WTC11 (cell line): Measurements from ENCODE around the gene ZCWPW1. TPM values are rescaled to one million over a fixed set of nuclear protein-coding genes. Genes with fewer than 3 reads are reported as not detected.

Source experiments
- ATAC-seq: fragments of 200-7000 bp; cut with Tn5 transposase; 2 replicates; pipeline ENCODE4 v1.10.0; 2021; ENCODE audit warnings: mild to moderate bottlenecking, moderate library complexity
- CTCF ChIA-PET: fragments of 300-600 bp; sonication (Branson Sonifier 250); formaldehyde crosslinking; loops from one replicate; lab custom pipeline; 2021; ENCODE audit warnings: antibody characterized with exemption; lab: Charles Lee
- POLR2A ChIA-PET: fragments of 350-600 bp; sonication (Branson Sonifier 250); formaldehyde crosslinking; loops from one replicate; lab custom pipeline; 2021; ENCODE audit warnings: antibody characterized with exemption; lab: Charles Lee
- DNase-seq: peaks from one replicate; pipeline ENCODE4 v3.0.0; 2021; ENCODE audit warnings: low spot score
- H3K27ac Mint-ChIP-seq: 2 replicates; pipeline ENCODE4 v1.8.0; 2021; ENCODE audit warnings: mixed read lengths
- H3K27me3 Mint-ChIP-seq: 2 replicates; pipeline ENCODE4 v1.8.0; 2021; ENCODE audit warnings: low read depth, mild to moderate bottlenecking, moderate library complexity, mixed read lengths
- H3K36me3 Mint-ChIP-seq: 2 replicates; pipeline ENCODE4 v1.8.0; 2021; ENCODE audit warnings: mixed read lengths
- H3K4me1 Mint-ChIP-seq: 2 replicates; pipeline ENCODE4 v1.8.0; 2022; ENCODE audit warnings: mixed read lengths
- H3K4me3 Mint-ChIP-seq: 2 replicates; pipeline ENCODE4 v1.8.0; 2021; ENCODE audit warnings: mild to moderate bottlenecking, moderate library complexity, mixed read lengths
- H3K9me3 Mint-ChIP-seq: 2 replicates; pipeline ENCODE4 v1.8.0; 2021; ENCODE audit warnings: mixed read lengths
- ETV6 ChIP-seq: sonication (generic); formaldehyde crosslinking; IDR thresholded peaks from 2 replicates; pipeline ENCODE4 v1.8.1; 2022; ENCODE audit warnings: mild to moderate bottlenecking, missing genetic modification reagents
- FOXP1 ChIP-seq: sonication (generic); formaldehyde crosslinking; IDR thresholded peaks from 2 replicates; pipeline ENCODE4 v1.8.0; 2022; ENCODE audit warnings: missing genetic modification reagents, mild to moderate bottlenecking, moderate library complexity, borderline replicate concordance
- GABPB1 ChIP-seq: sonication (generic); formaldehyde crosslinking; IDR thresholded peaks from 2 replicates; pipeline ENCODE4 v1.8.1; 2023; ENCODE audit warnings: mild to moderate bottlenecking, missing genetic modification reagents
- GRHL2 ChIP-seq: fragments of 250-450 bp; sonication (Bioruptor Pico); IDR thresholded peaks from 2 replicates; pipeline ENCODE4 v1.8.0; 2022; ENCODE audit warnings: mild to moderate bottlenecking, moderate library complexity; ENCODE audit not compliant: insufficient replicate concordance, severe bottlenecking
- IRF2 ChIP-seq: sonication (generic); formaldehyde crosslinking; IDR thresholded peaks from 2 replicates; pipeline ENCODE4 v1.8.0; 2022; ENCODE audit warnings: low read depth, missing genetic modification reagents, borderline replicate concordance
- MXD4 ChIP-seq: fragments of 250-450 bp; sonication (Bioruptor Pico); IDR thresholded peaks from 2 replicates; pipeline ENCODE4 v1.8.0; 2021; ENCODE audit warnings: mild to moderate bottlenecking, moderate library complexity, borderline replicate concordance
- MYBL2 ChIP-seq: sonication (generic); formaldehyde crosslinking; IDR thresholded peaks from 2 replicates; pipeline ENCODE4 v1.8.1; 2023; ENCODE audit warnings: mild to moderate bottlenecking, moderate library complexity, missing genetic modification reagents
- NFE2L1 ChIP-seq: sonication (generic); formaldehyde crosslinking; IDR thresholded peaks from 2 replicates; pipeline ENCODE4 v1.8.1; 2023; ENCODE audit warnings: missing genetic modification reagents
- TP53 ChIP-seq: sonication (generic); formaldehyde crosslinking; IDR thresholded peaks from 2 replicates; pipeline ENCODE4 v1.8.1; 2023; ENCODE audit warnings: mild to moderate bottlenecking, missing genetic modification reagents
- ZNF121 ChIP-seq: sonication (generic); formaldehyde crosslinking; IDR thresholded peaks from 2 replicates; pipeline ENCODE4 v1.8.0; 2023; ENCODE audit warnings: missing genetic modification reagents
- ZNF232 ChIP-seq: sonication (generic); formaldehyde crosslinking; IDR thresholded peaks from 2 replicates; pipeline ENCODE4 v1.8.0; 2022; ENCODE audit warnings: mild to moderate bottlenecking, missing genetic modification reagents
- ZNF263 ChIP-seq: sonication (generic); formaldehyde crosslinking; IDR thresholded peaks from 2 replicates; pipeline ENCODE4 v1.8.1; 2022; ENCODE audit warnings: low read depth, mild to moderate bottlenecking, moderate library complexity, missing genetic modification reagents
- ZNF423 ChIP-seq: fragments of 250-450 bp; sonication (Bioruptor Pico); IDR thresholded peaks from 2 replicates; pipeline ENCODE4 v2.1.2; 2022; ENCODE audit warnings: mild to moderate bottlenecking, moderate library complexity
- total RNA-seq: library from RNA; stranded (reverse); gene quantifications from 3 replicates; pipeline ENCODE4 v1.2.3, GENCODE V29; 2021
- TF ChIP-seq, protein P1 (sequence below): sonication (generic); formaldehyde crosslinking; IDR thresholded peaks from 2 replicates; pipeline ENCODE4 v1.8.1; 2023; ENCODE audit warnings: mild to moderate bottlenecking, moderate library complexity, missing genetic modification reagents
- TF ChIP-seq, protein P2 (sequence below): sonication (generic); formaldehyde crosslinking; IDR thresholded peaks from 2 replicates; pipeline ENCODE4 v1.8.0; 2022; ENCODE audit warnings: mild to moderate bottlenecking, missing genetic modification reagents
- TF ChIP-seq, protein P3 (sequence below): sonication (generic); formaldehyde crosslinking; IDR thresholded peaks from 2 replicates; pipeline ENCODE4 v1.8.1; 2022; ENCODE audit warnings: low read depth, missing genetic modification reagents, borderline replicate concordance
- TF ChIP-seq, protein P4 (sequence below): sonication (generic); formaldehyde crosslinking; IDR thresholded peaks from 2 replicates; pipeline ENCODE4 v1.8.1; 2023; ENCODE audit warnings: mild to moderate bottlenecking, missing genetic modification reagents, borderline replicate concordance
- TF ChIP-seq, protein P5 (sequence below): fragments of 200-600 bp; IDR thresholded peaks from 2 replicates; pipeline ENCODE4 v1.8.0; 2022; ENCODE audit warnings: antibody characterized with exemption
- TF ChIP-seq, protein P6 (sequence below): sonication (generic); formaldehyde crosslinking; IDR thresholded peaks from 2 replicates; pipeline ENCODE4 v1.8.0; 2022; ENCODE audit warnings: mild to moderate bottlenecking, missing genetic modification reagents

The ZCWPW1 gene
- total RNA-seq, 1 experiment from 2014 or later: 1.4 TPM

DNA sequence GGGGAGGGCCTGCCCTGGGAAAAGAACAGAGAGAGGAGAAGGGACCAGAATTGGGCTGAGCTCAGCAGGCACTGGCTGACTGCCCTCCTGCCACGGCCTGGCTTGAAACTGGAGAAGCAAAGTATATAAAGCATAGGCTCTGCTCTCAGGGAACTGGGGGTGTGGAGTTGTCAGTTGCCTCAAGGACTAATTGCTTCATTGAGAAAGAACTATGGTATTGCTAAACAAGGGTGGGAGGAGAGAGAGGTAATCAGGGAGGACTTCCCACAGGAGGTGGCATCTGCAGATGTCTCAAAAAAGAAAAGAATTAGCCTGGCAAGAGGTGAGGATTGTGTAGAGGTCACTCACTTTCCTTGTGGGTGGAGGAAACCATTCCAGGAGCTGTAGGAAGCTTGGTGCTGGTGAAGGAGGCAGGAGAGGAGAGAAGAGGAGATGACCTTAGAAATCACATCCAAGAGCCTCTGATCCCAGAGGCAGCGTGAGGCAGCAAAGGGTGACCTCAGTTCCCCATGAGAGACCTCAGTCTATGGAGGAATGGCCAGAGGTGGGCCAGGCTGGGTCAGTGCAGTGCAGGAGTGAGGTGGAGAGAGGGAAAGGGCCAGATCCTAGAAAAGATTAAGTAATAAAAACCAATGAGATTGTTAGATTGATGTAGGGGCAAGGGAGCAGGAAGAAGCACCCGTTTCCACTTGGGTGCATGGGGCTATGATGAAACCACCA is 68.2 kb downstream of the ZCWPW1 start (continued):
- TF ChIP-seq, protein P1, sequence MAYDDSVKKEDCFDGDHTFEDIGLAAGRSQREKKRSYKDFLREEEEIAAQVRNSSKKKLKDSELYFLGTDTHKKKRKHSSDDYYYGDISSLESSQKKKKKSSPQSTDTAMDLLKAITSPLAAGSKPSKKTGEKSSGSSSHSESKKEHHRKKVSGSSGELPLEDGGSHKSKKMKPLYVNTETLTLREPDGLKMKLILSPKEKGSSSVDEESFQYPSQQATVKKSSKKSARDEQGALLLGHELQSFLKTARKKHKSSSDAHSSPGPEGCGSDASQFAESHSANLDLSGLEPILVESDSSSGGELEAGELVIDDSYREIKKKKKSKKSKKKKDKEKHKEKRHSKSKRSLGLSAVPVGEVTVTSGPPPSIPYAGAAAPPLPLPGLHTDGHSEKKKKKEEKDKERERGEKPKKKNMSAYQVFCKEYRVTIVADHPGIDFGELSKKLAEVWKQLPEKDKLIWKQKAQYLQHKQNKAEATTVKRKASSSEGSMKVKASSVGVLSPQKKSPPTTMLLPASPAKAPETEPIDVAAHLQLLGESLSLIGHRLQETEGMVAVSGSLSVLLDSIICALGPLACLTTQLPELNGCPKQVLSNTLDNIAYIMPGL (CRISPR knock-in tag): no peak
- TF ChIP-seq ZNF121 (CRISPR knock-in tag) (no peak), IRF2 (CRISPR knock-in tag) (no peak), ZNF263 (CRISPR knock-in tag) (no peak), FOXP1 (CRISPR knock-in tag) (no peak), TP53 (CRISPR knock-in tag) (no peak)
- TF ChIP-seq, protein P2, sequence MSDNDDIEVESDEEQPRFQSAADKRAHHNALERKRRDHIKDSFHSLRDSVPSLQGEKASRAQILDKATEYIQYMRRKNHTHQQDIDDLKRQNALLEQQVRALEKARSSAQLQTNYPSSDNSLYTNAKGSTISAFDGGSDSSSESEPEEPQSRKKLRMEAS (CRISPR knock-in tag): no peak

DNA sequence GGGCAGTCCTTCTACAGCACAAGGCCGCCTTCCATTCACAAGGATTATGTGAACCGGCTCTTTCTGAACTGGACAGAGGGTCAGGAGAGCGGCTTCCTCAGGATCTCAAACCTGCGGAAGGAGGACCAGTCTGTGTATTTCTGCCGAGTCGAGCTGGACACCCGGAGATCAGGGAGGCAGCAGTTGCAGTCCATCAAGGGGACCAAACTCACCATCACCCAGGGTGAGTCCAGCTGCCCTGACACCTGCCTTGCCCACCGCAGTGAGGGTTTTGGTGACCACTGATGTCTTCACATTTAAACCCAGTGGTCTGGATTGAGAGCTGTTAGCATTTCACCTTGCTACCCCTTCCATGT is 69.7 kb downstream of the ZCWPW1 start:
- CTCF ChIA-PET: interaction anchor here (1.4 kb wide), 1 partner anchor 49 kb away, joined by 4 read pairs; no protein-coding TSS in a partner anchor
- POLR2A ChIA-PET: no interaction called here
- no peaks in the 10 kb centered on the region for H3K4me1 Mint-ChIP-seq
- no peak for TF ChIP-seq MXD4 (CRISPR knock-in tag)
- TF ChIP-seq, protein P3, sequence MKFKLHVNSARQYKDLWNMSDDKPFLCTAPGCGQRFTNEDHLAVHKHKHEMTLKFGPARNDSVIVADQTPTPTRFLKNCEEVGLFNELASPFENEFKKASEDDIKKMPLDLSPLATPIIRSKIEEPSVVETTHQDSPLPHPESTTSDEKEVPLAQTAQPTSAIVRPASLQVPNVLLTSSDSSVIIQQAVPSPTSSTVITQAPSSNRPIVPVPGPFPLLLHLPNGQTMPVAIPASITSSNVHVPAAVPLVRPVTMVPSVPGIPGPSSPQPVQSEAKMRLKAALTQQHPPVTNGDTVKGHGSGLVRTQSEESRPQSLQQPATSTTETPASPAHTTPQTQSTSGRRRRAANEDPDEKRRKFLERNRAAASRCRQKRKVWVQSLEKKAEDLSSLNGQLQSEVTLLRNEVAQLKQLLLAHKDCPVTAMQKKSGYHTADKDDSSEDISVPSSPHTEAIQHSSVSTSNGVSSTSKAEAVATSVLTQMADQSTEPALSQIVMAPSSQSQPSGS (CRISPR knock-in tag): no peak
- no peak for TF ChIP-seq GRHL2 (CRISPR knock-in tag)
- TF ChIP-seq ZNF232 (CRISPR knock-in tag): no peak
- TF ChIP-seq, protein P4, sequence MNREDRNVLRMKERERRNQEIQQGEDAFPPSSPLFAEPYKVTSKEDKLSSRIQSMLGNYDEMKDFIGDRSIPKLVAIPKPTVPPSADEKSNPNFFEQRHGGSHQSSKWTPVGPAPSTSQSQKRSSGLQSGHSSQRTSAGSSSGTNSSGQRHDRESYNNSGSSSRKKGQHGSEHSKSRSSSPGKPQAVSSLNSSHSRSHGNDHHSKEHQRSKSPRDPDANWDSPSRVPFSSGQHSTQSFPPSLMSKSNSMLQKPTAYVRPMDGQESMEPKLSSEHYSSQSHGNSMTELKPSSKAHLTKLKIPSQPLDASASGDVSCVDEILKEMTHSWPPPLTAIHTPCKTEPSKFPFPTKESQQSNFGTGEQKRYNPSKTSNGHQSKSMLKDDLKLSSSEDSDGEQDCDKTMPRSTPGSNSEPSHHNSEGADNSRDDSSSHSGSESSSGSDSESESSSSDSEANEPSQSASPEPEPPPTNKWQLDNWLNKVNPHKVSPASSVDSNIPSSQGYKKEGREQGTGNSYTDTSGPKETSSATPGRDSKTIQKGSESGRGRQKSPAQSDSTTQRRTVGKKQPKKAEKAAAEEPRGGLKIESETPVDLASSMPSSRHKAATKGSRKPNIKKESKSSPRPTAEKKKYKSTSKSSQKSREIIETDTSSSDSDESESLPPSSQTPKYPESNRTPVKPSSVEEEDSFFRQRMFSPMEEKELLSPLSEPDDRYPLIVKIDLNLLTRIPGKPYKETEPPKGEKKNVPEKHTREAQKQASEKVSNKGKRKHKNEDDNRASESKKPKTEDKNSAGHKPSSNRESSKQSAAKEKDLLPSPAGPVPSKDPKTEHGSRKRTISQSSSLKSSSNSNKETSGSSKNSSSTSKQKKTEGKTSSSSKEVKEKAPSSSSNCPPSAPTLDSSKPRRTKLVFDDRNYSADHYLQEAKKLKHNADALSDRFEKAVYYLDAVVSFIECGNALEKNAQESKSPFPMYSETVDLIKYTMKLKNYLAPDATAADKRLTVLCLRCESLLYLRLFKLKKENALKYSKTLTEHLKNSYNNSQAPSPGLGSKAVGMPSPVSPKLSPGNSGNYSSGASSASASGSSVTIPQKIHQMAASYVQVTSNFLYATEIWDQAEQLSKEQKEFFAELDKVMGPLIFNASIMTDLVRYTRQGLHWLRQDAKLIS (CRISPR knock-in tag): no peak
- TF ChIP-seq, protein P5, sequence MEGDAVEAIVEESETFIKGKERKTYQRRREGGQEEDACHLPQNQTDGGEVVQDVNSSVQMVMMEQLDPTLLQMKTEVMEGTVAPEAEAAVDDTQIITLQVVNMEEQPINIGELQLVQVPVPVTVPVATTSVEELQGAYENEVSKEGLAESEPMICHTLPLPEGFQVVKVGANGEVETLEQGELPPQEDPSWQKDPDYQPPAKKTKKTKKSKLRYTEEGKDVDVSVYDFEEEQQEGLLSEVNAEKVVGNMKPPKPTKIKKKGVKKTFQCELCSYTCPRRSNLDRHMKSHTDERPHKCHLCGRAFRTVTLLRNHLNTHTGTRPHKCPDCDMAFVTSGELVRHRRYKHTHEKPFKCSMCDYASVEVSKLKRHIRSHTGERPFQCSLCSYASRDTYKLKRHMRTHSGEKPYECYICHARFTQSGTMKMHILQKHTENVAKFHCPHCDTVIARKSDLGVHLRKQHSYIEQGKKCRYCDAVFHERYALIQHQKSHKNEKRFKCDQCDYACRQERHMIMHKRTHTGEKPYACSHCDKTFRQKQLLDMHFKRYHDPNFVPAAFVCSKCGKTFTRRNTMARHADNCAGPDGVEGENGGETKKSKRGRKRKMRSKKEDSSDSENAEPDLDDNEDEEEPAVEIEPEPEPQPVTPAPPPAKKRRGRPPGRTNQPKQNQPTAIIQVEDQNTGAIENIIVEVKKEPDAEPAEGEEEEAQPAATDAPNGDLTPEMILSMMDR: no peak
- TF ChIP-seq ZNF423 (CRISPR knock-in tag): no peak
- no peak for TF ChIP-seq NFE2L1 (CRISPR knock-in tag)
- TF ChIP-seq ZNF263 (CRISPR knock-in tag): no peak
- TF ChIP-seq ETV6 (CRISPR knock-in tag): no peak
- TF ChIP-seq, protein P6, sequence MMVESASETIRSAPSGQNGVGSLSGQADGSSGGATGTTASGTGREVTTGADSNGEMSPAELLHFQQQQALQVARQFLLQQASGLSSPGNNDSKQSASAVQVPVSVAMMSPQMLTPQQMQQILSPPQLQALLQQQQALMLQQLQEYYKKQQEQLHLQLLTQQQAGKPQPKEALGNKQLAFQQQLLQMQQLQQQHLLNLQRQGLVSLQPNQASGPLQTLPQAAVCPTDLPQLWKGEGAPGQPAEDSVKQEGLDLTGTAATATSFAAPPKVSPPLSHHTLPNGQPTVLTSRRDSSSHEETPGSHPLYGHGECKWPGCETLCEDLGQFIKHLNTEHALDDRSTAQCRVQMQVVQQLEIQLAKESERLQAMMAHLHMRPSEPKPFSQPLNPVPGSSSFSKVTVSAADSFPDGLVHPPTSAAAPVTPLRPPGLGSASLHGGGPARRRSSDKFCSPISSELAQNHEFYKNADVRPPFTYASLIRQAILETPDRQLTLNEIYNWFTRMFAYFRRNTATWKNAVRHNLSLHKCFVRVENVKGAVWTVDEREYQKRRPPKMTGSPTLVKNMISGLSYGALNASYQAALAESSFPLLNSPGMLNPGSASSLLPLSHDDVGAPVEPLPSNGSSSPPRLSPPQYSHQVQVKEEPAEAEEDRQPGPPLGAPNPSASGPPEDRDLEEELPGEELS (CRISPR knock-in tag): no peak
- TF ChIP-seq GABPB1 (CRISPR knock-in tag): no peak
- TF ChIP-seq MYBL2 (CRISPR knock-in tag): no peak
- TF ChIP-seq, all 79 proteins: peak for 0
- Mint-ChIP-seq H3K4me3 (no peak overlapping the region), H3K36me3 (peaks cover 68% of the 10 kb centered on the region), H3K27ac (no peak overlapping the region), H3K27me3 (no peaks in the 10 kb centered on the region), H3K9me3 (no peaks in the 10 kb centered on the region)
- ATAC-seq (no peak), DNase-seq (no peak)
